ENCODE results near the gene DUSP8.
"Not testable (repeated sequence)": the region's sequence is repeated elsewhere in the genome, so short reads cannot be mapped to it uniquely, and the experiment has no call there.

Gene DUSP8

GRCh38 chr11:1597994-1598380 lies 25.9 kb upstream of the DUSP8 start, which contains the start of gene KRTAP5-2:
TSS of gene KRTAP5-2 (minus strand) at chr11:1598294. CDS start at chr11:1598250, 44 bp downstream.
- TF ChIP-seq GATA1 (IDR thresholded peaks at IDR 0.05; ENCODE audit: low read depth, low read length) (no peak), POLR2A (IDR thresholded peaks at IDR 0.05; ENCODE audit: low read length) (no peak)
- no peak for DNase-seq

- TF ChIP-seq GATA1 (IDR thresholded peaks at IDR 0.05; ENCODE audit: low read depth, low read length) (no peak), POLR2A (IDR thresholded peaks at IDR 0.05; ENCODE audit: low read length) (no peak)
- no peak for DNase-seq
Measured at GRCh38 chr11:1597331-1597993, 25.4 kb upstream of the DUSP8 start.

- not testable (repeated sequence) for DNase-seq
Measured at GRCh38 chr11:1596576-1597121, 24.6 kb upstream of the DUSP8 start.

GRCh38 chr11:1595994-1596575 lies 24.0 kb upstream of the DUSP8 start:
- DNase-seq, result not testable (repeated sequence)

- no peak for DNase-seq
- no peak for TF ChIP-seq POLR2A (IDR thresholded peaks at IDR 0.05; ENCODE audit: low read length)
- no peak for TF ChIP-seq GATA1 (IDR thresholded peaks at IDR 0.05; ENCODE audit: low read depth, low read length)
Measured at GRCh38 chr11:1592628-1593027, 20.6 kb upstream of the DUSP8 start.

- TF ChIP-seq POLR2A (IDR thresholded peaks at IDR 0.05; ENCODE audit: low read length) (no peak), GATA1 (IDR thresholded peaks at IDR 0.05; ENCODE audit: low read depth, low read length) (no peak)
- no peak for DNase-seq
Measured at GRCh38 chr11:1589996-1590395, 17.9 kb upstream of the DUSP8 start.

GRCh38 chr11:1589191-1589963 lies 17.3 kb upstream of the DUSP8 start:
- not testable (repeated sequence) for DNase-seq

GRCh38 chr11:1586699-1587098 lies 14.6 kb upstream of the DUSP8 start:
- DNase-seq, result no peak
- TF ChIP-seq POLR2A (IDR thresholded peaks at IDR 0.05; ENCODE audit: low read length) (no peak), GATA1 (IDR thresholded peaks at IDR 0.05; ENCODE audit: low read depth, low read length) (no peak)

- DNase-seq, result not testable (repeated sequence)
Measured at GRCh38 chr11:1584661-1585370, 12.7 kb upstream of the DUSP8 start, which contains the start of gene KRTAP5-1. TSS of gene KRTAP5-1 (minus strand) at chr11:1585283. CDS start at chr11:1585249, 34 bp downstream.

- DNase-seq, result not testable (repeated sequence)
Measured at GRCh38 chr11:1582909-1583308, 10.8 kb upstream of the DUSP8 start.

GRCh38 chr11:1581976-1582375 lies 9.9 kb upstream of the DUSP8 start:
- no peak for DNase-seq
- no peak for TF ChIP-seq POLR2A (IDR thresholded peaks at IDR 0.05; ENCODE audit: low read length)
- no peak for TF ChIP-seq GATA1 (IDR thresholded peaks at IDR 0.05; ENCODE audit: low read depth, low read length)

GRCh38 chr11:1576825-1577224 lies 4.8 kb upstream of the DUSP8 start:
- TF ChIP-seq GATA1 (IDR thresholded peaks at IDR 0.05; ENCODE audit: low read depth, low read length), result no peak
- no peak for DNase-seq

- DNase-seq, result not testable (repeated sequence)
Measured at GRCh38 chr11:1575756-1576155, 3.7 kb upstream of the DUSP8 start.

- TF ChIP-seq POLR2A (IDR thresholded peaks at IDR 0.05; ENCODE audit: low read length) (no peak), GATA1 (IDR thresholded peaks at IDR 0.05; ENCODE audit: low read depth, low read length) (no peak)
- DNase-seq, result no peak
Measured at GRCh38 chr11:1574933-1575242, 2.8 kb upstream of the DUSP8 start.
